Inflammatory macrophage (primary cell): ENCODE data around the gene DOLPP1.
A peak's percentile ranks its signal among the peaks of the same experiment; 100 is the strongest.

Source experiments
- DNase-seq, 2 donors: peaks; one replicate each; pipeline ENCODE4 v3.0.0-alpha.2; 2020 to 2022

DOLPP1 gene

DNA sequence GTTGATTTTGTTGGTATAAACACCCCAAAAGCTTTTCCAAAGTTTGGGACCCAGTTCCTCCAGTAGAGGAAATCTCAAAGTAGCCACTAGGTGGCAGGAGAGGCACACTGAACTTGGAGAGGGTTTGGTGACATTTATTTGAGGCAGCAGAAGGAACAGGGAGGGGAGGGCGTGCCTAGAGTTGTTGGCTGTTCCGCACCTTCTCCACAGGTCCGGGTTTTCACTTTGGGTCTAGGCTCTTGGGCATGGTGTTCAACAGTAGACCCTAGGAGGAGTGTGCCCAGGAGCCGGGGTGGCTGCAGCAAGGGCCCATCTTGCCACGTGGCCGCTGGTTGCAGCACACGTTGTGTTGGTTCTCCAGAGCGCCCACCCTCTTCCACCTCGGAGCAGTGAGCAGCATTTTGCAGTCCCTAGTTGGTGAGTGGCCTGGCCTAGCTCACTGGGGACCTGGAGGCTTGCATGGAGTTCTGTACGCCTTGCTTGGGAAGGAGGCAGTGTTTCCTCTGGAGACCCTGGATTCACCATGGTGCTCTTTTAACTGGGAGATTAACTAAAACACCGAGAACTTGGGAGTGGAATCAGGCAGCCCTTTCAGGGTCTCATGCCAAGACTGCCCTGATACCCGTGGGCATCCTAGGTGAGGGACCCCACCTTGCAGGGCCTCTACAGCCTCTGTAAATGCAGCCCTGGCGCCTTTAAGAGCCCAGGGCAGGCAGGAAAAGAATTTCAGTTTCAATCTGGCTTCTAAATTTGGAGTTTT, 58.5 kb downstream of the DOLPP1 start:
- peak; percentile 82 to 86 for DNase-seq

DNA sequence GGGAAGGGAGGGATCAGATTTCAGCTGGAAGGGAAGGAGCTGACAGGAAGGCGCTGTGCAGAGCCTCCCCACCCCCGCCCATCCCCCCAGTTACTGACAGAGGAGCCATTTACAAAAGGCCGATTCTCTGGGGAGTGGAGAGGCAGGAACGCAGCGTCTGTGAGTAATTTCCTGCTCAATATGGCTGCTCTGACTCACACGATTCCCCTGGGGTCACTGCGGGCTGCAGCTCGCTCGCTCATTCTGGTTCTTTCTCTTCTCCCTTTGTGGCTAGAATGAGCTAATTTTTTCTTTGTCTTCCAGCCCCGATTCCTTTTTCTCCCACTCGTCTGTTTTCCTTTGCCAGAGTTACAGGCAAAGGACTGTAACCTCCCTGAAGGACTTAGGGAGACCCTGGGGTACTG, 59.1 kb downstream of the DOLPP1 start:
- DNase-seq = peak; percentile 89 to 93
